Naive thymus-derived CD8-positive, alpha-beta T cell (primary cell): Measurements from ENCODE around the gene RPL18A. TPM values are rescaled to one million over a fixed set of nuclear protein-coding genes. Genes with fewer than 3 reads are reported as not detected.

Source experiments
- ATAC-seq, 2 donors: fragments of 150-1000 bp; cut with Tn5 transposase in 1 of 2; sonication (Bioruptor Pico), chemical (Tn5 transposase) in 1 of 2; 1 replicate in 1 of 2; 2 replicates in 1 of 2; pipeline ENCODE4 v1.10.0; 2021; ENCODE audit warnings: mild to moderate bottlenecking in 2 of 2, moderate library complexity in 2 of 2
- POLR2A ChIA-PET: fragments of 350-600 bp; sonication (Branson Sonifier 250); formaldehyde crosslinking; loops from one replicate; lab custom pipeline; 2021; ENCODE audit warnings: antibody characterized with exemption; lab: Charles Lee
- DNase-seq, 10 donors: peaks; one replicate each; pipeline versions ENCODE4 v3.0.0 to v3.0.0-alpha.2; 2020 to 2022
- H3K27ac Mint-ChIP-seq, 10 donors: one replicate each; pipeline ENCODE4 v1.8.0; 2020 to 2022; ENCODE audit warnings: mild to moderate bottlenecking in 10 of 10, mixed read lengths in 10 of 10, moderate library complexity in 4 of 10, inconsistent platforms in 1 of 10
- H3K27me3 Mint-ChIP-seq, 5 donors: one replicate each; pipeline ENCODE4 v1.8.0; 2021 to 2022; ENCODE audit warnings: mixed read lengths in 5 of 5
- H3K36me3 Mint-ChIP-seq, 3 donors: one replicate each; pipeline ENCODE4 v1.8.0; 2020 to 2022; ENCODE audit warnings: mixed read lengths in 3 of 3, mild to moderate bottlenecking in 2 of 3, inconsistent platforms in 1 of 3
- H3K4me1 Mint-ChIP-seq, 4 donors: one replicate each; pipeline ENCODE4 v1.8.0; 2021 to 2022; ENCODE audit warnings: mixed read lengths in 4 of 4
- H3K4me3 Mint-ChIP-seq, 10 donors: one replicate each; pipeline ENCODE4 v1.8.0; 2020 to 2022; ENCODE audit warnings: mild to moderate bottlenecking in 10 of 10, mixed read lengths in 10 of 10, moderate library complexity in 6 of 10, inconsistent platforms in 1 of 10
- H3K9me3 Mint-ChIP-seq, 9 donors: one replicate each; pipeline ENCODE4 v1.8.0; 2020 to 2022; ENCODE audit warnings: mixed read lengths in 9 of 9, mild to moderate bottlenecking in 3 of 9, inconsistent platforms in 1 of 9, moderate library complexity in 1 of 9
- polyA plus RNA-seq, 3 donors: library from polyadenylated mRNA; unstranded; fragments of 300-500 nt; fragmentation: Illumina TruSeq; gene quantifications; one replicate each; pipeline ENCODE4 v1.2.3, GENCODE V29; 2021
- total RNA-seq, 8 experiments: library from RNA in 2 of 8; stranded (reverse) in 2 of 8; gene quantifications; one replicate each; pipeline ENCODE4 v1.2.3 and lab custom pipeline; 2021 to 2026

The RPL18A gene
- total and polyA plus RNA-seq, 5 experiments from 2014 or later = 2,924 to 4,859 (median 3,790) TPM

DNA sequence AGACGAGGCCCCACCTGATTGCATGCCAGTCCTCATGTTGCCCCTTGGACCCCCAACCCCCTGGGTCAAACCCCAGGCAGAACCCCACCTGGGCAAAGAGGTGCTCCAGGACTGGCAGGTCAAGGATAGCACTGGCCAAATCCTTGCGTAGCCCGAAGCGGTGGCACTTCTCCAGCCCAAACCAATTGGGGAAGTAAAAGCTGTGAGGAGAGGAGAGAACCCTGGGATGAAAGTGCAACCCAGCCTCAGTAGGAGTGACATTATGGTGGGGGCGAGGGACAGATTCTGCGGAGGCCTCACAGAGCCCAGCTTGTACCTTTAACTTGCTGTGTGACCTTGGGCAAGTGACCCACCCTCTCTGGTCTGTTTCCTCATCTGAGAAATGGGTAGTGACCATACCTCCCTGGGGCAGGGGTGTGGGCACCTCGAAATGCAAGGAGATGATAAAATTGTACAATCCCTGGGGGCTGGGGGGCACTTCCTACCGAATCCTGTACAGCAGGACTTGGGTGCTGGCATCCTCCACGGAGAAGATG, 16.4 kb upstream of the RPL18A start:
- ATAC-seq (no peak), DNase-seq (no peak)
- Mint-ChIP-seq H3K27ac (peak overlapping the region in 8 of 10 donors; percentile 28 to 99 (median 80)), H3K27me3 (no peaks in the 10 kb centered on the region), H3K4me1 (peaks cover 10 to 62% (median 47%) of the 10 kb centered on the region in 4 donors), H3K36me3 (peaks cover 0 to 59% (median 11%) of the 10 kb centered on the region in 3 donors), H3K4me3 (peak overlapping the region in 7 of 10 donors; percentile 27 to 78 (median 56)), H3K9me3 (no peaks in the 10 kb centered on the region)
- POLR2A ChIA-PET = interaction anchor here (0.6 to 1.2 kb wide), 3 partner anchors 16 to 1571 kb away, joined by 3 to 4 read pairs (median 3); partner anchors contain the start of gene RPL18A

DNA sequence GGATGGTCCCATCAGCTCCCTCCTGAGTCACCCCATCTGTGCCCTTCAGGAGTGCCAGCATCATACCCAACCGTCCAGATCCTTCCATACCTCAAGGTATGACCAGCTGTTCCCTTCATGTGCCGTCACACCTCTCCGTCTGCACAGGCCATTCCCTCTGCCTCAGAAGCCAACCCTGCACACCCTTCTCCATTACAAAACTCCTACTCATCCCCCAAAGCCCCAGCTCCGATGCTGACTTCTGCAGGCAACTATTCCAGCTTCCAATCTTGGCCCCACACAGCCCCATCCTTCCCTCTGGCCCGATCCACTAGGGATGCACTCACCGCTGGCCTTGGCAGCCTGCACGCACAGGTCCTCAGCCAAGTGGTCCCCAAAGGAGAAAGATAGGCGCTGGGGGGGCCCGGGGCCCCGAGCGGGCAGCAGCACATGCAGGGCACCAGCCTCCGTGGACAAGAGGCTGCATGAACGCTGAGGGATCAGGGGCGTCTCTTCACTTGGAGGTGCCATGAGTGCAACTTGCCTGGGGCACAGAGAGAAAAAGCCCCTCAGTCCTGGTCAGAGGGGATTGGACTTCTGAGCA, 15.7 kb upstream of the RPL18A start:
- Mint-ChIP-seq H3K27me3 (no peaks in the 10 kb centered on the region), H3K4me3 (peak overlapping the region in 9 of 10 donors; percentile 28 to 98 (median 85)), H3K4me1 (peaks cover 14 to 66% (median 52%) of the 10 kb centered on the region in 4 donors), H3K9me3 (no peaks in the 10 kb centered on the region), H3K36me3 (peaks cover 0 to 53% (median 7%) of the 10 kb centered on the region in 3 donors), H3K27ac (peak overlapping the region; percentile 76 to 99 (median 96))
- ATAC-seq (no peak), DNase-seq (no peak)
- POLR2A ChIA-PET = interaction anchor here (0.6 to 1.2 kb wide), 2 partner anchors 16 to 18 kb away, joined by 3 read pairs; partner anchors contain the start of gene RPL18A

DNA sequence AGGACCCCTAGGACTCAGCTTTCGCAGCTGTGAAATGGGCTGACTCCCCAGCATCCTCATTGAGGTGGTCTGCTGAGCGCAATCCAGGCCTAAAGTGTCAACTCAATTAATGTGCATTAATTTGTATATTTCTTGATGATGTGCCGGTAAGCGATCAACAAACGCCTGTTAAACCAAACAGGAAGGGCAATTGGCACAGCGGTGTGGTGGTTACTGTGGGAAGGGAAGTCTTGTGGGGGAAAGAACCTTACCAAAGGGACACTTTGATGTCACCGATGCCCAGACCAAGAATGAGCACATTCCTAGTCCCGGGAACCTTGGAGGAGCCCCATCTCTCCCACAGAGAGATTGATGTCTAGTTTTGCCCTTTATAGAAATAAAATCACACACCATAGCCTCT, 13.6 kb upstream of the RPL18A start:
- Mint-ChIP-seq H3K4me3 (peak overlapping the region; percentile 78 to 98 (median 94)), H3K27me3 (no peaks in the 10 kb centered on the region), H3K36me3 (peaks cover 0 to 32% (median 0%) of the 10 kb centered on the region in 3 donors), H3K9me3 (no peaks in the 10 kb centered on the region), H3K27ac (peak overlapping the region; percentile 92 to 99 (median 96)), H3K4me1 (peaks cover 22 to 75% (median 67%) of the 10 kb centered on the region in 4 donors)
- POLR2A ChIA-PET = interaction anchor here (0.6 to 3.2 kb wide), 11 partner anchors 10 to 177 kb away, joined by 3 to 10 read pairs (median 4); partner anchors contain the start of genes CCDC124 and FCHO1
- ATAC-seq (no peak), DNase-seq (peak in 6 of 10 donors; percentile 34 to 57 (median 40))

DNA sequence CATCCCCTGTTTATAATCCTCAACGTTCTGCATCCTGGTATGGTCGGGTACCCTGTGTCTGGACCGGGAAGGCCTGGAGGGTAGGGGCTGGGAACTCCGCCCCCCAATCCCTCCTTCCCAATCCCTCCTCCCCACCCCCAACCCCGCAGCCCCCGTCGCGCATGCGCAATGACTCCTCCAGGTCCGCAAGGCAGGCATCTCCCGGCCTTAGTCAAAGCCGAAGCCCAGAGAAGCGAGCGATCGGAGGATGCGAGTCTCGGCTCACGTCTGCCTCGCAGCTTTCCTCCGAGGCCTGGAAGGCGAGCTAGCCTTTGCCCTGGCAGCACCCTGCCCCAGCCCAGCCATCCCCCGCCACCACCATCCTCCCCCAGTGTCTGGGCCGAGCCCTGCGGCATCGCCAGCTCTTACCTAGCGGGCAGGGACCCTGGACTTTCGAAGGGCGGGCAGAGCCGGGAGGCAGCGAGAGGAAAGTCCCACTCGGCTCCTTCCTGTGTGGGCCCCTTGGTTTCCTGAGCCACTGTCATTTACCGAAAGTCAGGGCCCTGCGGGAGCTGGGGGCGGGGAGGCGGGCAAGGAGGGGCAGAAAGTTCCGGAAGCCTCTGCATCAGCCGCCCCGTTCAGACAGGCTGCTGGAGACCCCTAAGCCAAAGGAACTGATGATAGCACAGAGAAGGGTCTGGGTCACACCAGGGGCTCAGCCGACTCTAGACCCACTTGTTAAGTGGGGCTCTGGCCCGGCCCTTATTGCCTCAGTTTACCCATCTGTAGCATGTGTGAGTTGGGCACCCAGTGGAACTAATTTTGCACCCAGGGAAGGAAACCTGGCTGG, 12.0 kb upstream of the RPL18A start, which contains the start of gene JAK3:
TSS of gene JAK3 (minus strand) at position 445 of the 829 bp plus-strand sequence. CDS start 3,565 bp downstream, outside the sequence.
- POLR2A ChIA-PET = interaction anchor here (0.6 to 3.2 kb wide), 17 partner anchors 9 to 336 kb away, joined by 3 to 23 read pairs (median 4); partner anchors contain the start of genes B3GNT3, CCDC124, FCHO1 and MAP1S
- peak; percentile 70 to 90 (median 84) for DNase-seq
- no peaks in the 10 kb centered on the region for H3K27me3 Mint-ChIP-seq
- peaks cover 0 to 19% (median 0%) of the 10 kb centered on the region in 3 donors for H3K36me3 Mint-ChIP-seq
- H3K4me3 Mint-ChIP-seq = peak within 1 kb of the TSS; percentile 78 to 98 (median 94)
- H3K27ac Mint-ChIP-seq = peak within 1 kb of the TSS; percentile 92 to 99 (median 97)
- peaks cover 26 to 77% (median 75%) of the 10 kb centered on the region in 4 donors for H3K4me1 Mint-ChIP-seq
- ATAC-seq = peak; percentile 81 to 88
- peaks cover 0 to 2% (median 0%) of the 10 kb centered on the region in 9 donors for H3K9me3 Mint-ChIP-seq

DNA sequence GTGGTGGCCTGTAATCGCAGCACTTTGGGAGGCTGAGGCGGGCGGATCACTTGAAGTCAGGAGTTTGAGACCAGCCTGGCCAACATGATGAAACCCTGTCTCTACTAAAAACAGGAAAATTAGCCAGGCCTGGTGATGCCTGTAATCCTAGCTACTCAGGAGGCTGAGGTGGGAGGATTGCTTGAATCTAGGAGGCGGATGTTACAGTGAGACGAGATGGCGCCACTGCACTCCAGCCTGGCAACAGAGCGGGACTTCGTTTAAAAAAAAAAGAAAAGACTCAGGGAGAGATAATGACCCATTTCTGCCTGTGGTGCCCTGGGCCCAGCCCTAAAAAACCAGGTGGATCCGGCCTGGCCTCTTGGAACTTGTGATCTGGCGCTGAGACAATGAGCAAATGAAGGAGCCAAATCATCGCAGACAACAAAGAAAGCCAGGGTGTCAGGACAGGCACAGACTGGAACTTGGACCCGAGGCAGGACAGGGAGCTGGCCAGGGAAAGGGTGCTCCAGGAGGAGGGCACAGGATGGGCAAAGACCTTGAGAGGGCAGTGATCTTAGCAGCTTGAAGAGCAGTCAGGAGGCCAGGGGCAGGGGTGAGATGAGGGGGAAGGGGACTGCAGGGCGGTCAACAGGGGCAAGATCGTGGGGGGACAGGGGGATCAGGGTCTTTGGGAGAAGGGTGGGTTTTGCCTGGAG, 11.0 kb upstream of the RPL18A start:
- Mint-ChIP-seq H3K4me1 (peaks cover 26 to 71% (median 68%) of the 10 kb centered on the region in 4 donors), H3K27ac (peak overlapping the region; percentile 92 to 99 (median 97)), H3K4me3 (peak overlapping the region; percentile 78 to 98 (median 94)), H3K27me3 (no peaks in the 10 kb centered on the region), H3K36me3 (peaks cover 0 to 10% (median 0%) of the 10 kb centered on the region in 3 donors), H3K9me3 (peaks cover 0 to 2% (median 0%) of the 10 kb centered on the region in 9 donors)
- ATAC-seq (no peak), DNase-seq (no peak)
- POLR2A ChIA-PET = interaction anchor here (0.6 to 3.9 kb wide), 8 partner anchors 11 to 159 kb away, joined by 3 to 33 read pairs (median 6); partner anchors contain the start of genes ARRDC2, B3GNT3, CCDC124 and RPL18A

DNA sequence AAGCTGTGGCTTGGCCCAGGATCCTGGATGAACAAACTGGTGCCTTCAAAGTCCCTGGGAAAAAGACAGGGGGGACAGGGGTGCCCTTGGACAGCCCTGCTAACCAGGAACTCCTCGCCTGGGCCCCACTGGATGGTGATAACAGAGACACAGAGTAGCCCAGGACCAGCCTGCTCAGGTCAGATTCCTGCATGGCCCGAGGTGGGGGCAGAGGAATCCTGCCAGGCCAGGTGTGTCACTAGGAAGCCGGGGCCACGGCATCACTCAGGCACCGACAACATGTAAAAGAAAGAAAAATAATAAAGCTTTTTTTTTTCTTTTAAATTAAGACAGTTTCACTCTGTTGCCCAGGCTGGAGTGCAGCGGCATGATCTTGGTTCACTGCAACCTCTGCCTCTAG, 5.6 kb upstream of the RPL18A start:
- Mint-ChIP-seq H3K4me3 (no peak overlapping the region), H3K4me1 (peaks cover 21 to 36% (median 34%) of the 10 kb centered on the region in 4 donors), H3K36me3 (no peaks in the 10 kb centered on the region), H3K9me3 (peaks cover 0 to 2% (median 0%) of the 10 kb centered on the region in 9 donors), H3K27me3 (peaks cover 0 to 1% (median 0%) of the 10 kb centered on the region in 5 donors), H3K27ac (no peak overlapping the region)
- ATAC-seq = no peak
- POLR2A ChIA-PET = interaction anchor here (0.7 to 1.2 kb wide), 4 partner anchors 59 to 298 kb away, joined by 3 to 6 read pairs (median 4); partner anchors contain the start of genes B3GNT3 and CCDC124
- DNase-seq = no peak

DNA sequence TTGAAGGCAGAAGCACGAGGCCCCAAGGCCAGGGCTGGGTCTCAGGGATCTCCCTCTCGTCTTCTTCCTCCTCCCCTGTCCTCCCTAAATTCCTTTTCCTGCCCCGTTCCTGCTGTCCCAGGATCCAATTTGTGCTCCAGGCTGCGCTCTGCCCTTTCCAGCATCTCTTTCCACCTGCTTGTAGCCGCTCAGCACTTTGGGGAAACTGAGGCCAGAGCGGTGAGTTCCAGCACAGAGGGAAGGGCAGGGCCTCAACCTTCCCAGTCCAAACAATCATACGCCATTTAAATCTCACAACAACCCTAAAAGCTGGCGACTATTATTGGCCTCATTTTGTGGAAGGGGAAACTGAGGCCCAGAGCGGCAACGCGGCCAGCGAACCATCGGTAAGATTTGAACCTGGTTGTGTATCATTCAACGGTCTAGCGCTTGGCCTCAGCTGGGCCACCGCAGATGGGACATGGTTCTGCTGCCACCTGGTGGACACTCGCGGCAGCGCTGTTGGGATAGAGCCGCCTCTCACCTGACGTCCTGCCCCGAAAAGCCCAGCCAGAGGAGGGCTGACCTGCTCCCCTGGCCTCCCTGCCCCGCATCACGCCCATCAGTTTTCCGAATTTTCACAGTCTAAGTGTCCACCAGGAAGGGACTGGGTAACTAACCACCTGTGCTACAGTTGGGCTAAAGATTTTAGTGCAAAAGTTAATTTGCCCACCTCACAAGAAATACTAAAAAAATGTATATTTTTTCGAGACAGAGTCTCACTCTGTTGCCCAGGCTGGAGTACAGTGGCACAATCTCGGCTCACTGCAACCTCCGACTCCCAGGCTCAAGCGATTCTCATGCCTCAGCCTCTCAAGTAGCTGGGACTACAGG, 4.2 kb upstream of the RPL18A start:
- peaks cover 19 to 35% (median 33%) of the 10 kb centered on the region in 4 donors for H3K4me1 Mint-ChIP-seq
- H3K36me3 Mint-ChIP-seq = peaks cover 0 to 5% (median 4%) of the 10 kb centered on the region in 3 donors
- H3K27me3 Mint-ChIP-seq = peaks cover 0 to 1% (median 0%) of the 10 kb centered on the region in 5 donors
- peak in 1 of 2 donors; percentile 15 for ATAC-seq
- POLR2A ChIA-PET = interaction anchor here (0.6 to 7.7 kb wide), 7 partner anchors 9 to 104 kb away, joined by 3 to 292 read pairs (median 4); partner anchors contain the start of genes CCDC124 and FCHO1
- H3K27ac Mint-ChIP-seq = peak overlapping the region in 7 of 10 donors; percentile 5 to 79 (median 59)
- H3K4me3 Mint-ChIP-seq = no peak overlapping the region
- peak; percentile 69 to 93 (median 86) for DNase-seq
- H3K9me3 Mint-ChIP-seq = peaks cover 0 to 2% (median 0%) of the 10 kb centered on the region in 9 donors

DNA sequence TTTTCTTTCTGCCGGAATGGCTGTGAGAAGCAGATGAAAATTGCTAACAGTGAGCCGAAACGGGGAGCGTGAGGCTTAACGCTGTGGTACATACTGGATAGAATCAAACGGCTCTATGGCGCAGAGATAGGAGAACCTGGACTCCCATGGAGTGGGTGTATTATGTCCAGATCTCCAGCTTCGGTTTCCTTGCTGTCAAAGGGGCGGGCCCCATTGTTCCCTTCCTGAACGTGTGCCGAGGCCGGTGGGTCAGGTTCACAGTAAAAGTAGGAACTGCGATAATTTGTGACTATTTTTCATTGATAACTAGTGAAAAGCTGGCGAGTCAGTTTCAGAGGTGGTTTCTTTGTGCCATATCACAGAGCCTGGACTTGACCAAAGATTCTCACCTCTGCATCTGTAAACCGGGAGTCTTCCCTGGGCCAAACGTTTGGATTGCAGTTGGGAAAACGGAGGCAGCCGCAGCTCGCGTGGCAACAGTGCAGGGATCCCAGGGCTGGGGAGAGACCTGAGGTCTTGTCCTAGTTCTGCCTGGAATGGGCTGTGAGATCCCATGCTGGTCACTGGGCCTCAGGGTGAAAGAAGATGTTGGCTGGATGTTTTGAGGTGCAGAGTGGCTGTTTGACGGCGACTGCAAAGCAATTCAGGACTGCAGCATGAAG, 752 bp downstream of the RPL18A start:
- Mint-ChIP-seq H3K27me3 (peaks cover 0 to 1% (median 0%) of the 10 kb centered on the region in 5 donors), H3K27ac (peak overlapping the region; percentile 95 to 100 (median 98)), H3K4me3 (peak overlapping the region; percentile 91 to 100 (median 99)), H3K9me3 (no peaks in the 10 kb centered on the region), H3K4me1 (peaks cover 18 to 38% (median 35%) of the 10 kb centered on the region in 4 donors), H3K36me3 (peaks cover 5 to 45% (median 6%) of the 10 kb centered on the region in 3 donors)
- DNase-seq = no peak
- no peak for ATAC-seq
- POLR2A ChIA-PET = interaction anchor here (0.5 to 7.7 kb wide), 21 partner anchors 10 to 639 kb away, joined by 3 to 292 read pairs (median 4); partner anchors contain the start of genes ARRDC2, CCDC124, JAK3 and JUND

DNA sequence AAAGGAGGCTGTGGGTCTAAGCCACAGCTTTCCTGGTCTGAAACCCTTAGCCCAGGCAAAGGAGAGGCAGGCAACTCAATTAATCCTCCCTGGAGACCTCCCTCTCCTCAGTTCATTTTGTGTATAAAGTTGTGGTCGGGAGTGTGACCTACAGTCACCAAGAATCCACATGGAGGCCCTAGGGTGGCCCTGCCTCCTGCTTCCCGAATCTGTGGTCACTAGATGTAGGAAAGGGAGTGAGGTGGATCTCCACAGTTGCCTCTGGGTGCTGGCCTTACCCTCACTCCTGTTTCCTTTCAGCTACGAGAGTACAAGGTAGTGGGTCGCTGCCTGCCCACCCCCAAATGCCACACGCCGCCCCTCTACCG, 1.3 kb downstream of the RPL18A start:
- Mint-ChIP-seq H3K27me3 (no peaks in the 10 kb centered on the region), H3K4me1 (peaks cover 17 to 35% (median 32%) of the 10 kb centered on the region in 4 donors), H3K27ac (peak overlapping the region; percentile 75 to 100 (median 96)), H3K36me3 (peaks cover 5 to 45% (median 6%) of the 10 kb centered on the region in 3 donors), H3K9me3 (no peaks in the 10 kb centered on the region), H3K4me3 (peak overlapping the region; percentile 91 to 100 (median 99))
- no peak for ATAC-seq
- POLR2A ChIA-PET = interaction anchor here (0.5 to 7.7 kb wide), 12 partner anchors 10 to 639 kb away, joined by 3 to 292 read pairs (median 6); partner anchors contain the start of genes ARRDC2, CCDC124, JAK3 and PGLS
- DNase-seq = no peak
